ENCODE results near the gene SPATA31E1. TPM values are rescaled to one million over a fixed set of nuclear protein-coding genes. Genes with fewer than 3 reads are reported as not detected.
"Not testable (repeated sequence)": the region's sequence is repeated elsewhere in the genome, so short reads cannot be mapped to it uniquely, and the experiment has no call there.

The SPATA31E1 gene
- total RNA-seq, 2 experiments from 2014 or later, result not detected

- Mint-ChIP-seq H3K36me3 (ENCODE audit: low read depth) (no peaks in the 10 kb centered on the region), H3K27me3 (peaks cover 10% of the 10 kb centered on the region), H3K9me3 (no peaks in the 10 kb centered on the region), H3K4me1 (ENCODE audit: low read depth) (no peaks in the 10 kb centered on the region), H3K27ac (no peak overlapping the region), H3K4me3 (no peak overlapping the region)
- intact Hi-C loops (cut with micrococcal nuclease), result no loop called here
- ATAC-seq (no peak), DNase-seq (no peak)
- POLR2A ChIA-PET, result no interaction called here
- TF ChIP-seq CTCF (IDR thresholded peaks at IDR 0.05), result no peak
- CTCF ChIA-PET, result no interaction called here
Observed at GRCh38 chr9:87842878-87843585, 39.6 kb upstream of the SPATA31E1 start.

GRCh38 chr9:87844506-87844905 is 38.2 kb upstream of the SPATA31E1 start:
- H3K36me3 Mint-ChIP-seq (ENCODE audit: low read depth), result no peaks in the 10 kb centered on the region
- ChIA-PET CTCF (interaction anchor here (1.0 kb wide), 1 partner anchor 197 kb away, joined by 6 read pairs; no protein-coding TSS in a partner anchor), POLR2A (interaction anchor here (0.6 kb wide), 1 partner anchor 675 kb away, joined by 3 read pairs; no protein-coding TSS in a partner anchor)
- ATAC-seq, result no peak
- intact Hi-C loops (cut with micrococcal nuclease), result no loop called here
- H3K27ac Mint-ChIP-seq, result no peak overlapping the region
- H3K4me1 Mint-ChIP-seq (ENCODE audit: low read depth), result no peaks in the 10 kb centered on the region
- TF ChIP-seq CTCF (IDR thresholded peaks at IDR 0.05), result no peak
- no peaks in the 10 kb centered on the region for H3K9me3 Mint-ChIP-seq
- no peak for DNase-seq
- no peak overlapping the region for H3K4me3 Mint-ChIP-seq
- H3K27me3 Mint-ChIP-seq, result peaks cover 12% of the 10 kb centered on the region

GRCh38 chr9:87847817-87848216 is 34.9 kb upstream of the SPATA31E1 start:
- ATAC-seq; H3K27ac Mint-ChIP-seq; H3K4me3 Mint-ChIP-seq; CTCF ChIA-PET; POLR2A ChIA-PET; H3K4me1 Mint-ChIP-seq (ENCODE audit: low read depth); intact Hi-C loops (cut with micrococcal nuclease); H3K36me3 Mint-ChIP-seq (ENCODE audit: low read depth); H3K9me3 Mint-ChIP-seq; DNase-seq: not testable (repeated sequence)
- peaks cover 15% of the 10 kb centered on the region for H3K27me3 Mint-ChIP-seq

- Mint-ChIP-seq H3K36me3 (ENCODE audit: low read depth) (no peaks in the 10 kb centered on the region), H3K27ac (no peak overlapping the region), H3K4me1 (ENCODE audit: low read depth) (no peaks in the 10 kb centered on the region), H3K9me3 (no peaks in the 10 kb centered on the region), H3K4me3 (no peak overlapping the region), H3K27me3 (peaks cover 12% of the 10 kb centered on the region)
- TF ChIP-seq CTCF (IDR thresholded peaks at IDR 0.05), result no peak
- POLR2A ChIA-PET, result interaction anchor here (0.9 kb wide), 1 partner anchor 11 kb away, joined by 3 read pairs; no protein-coding TSS in a partner anchor
- DNase-seq (no peak), ATAC-seq (no peak)
- intact Hi-C loops (cut with micrococcal nuclease), result no loop called here
- CTCF ChIA-PET, result no interaction called here
Observed at GRCh38 chr9:87849144-87849758, 33.4 kb upstream of the SPATA31E1 start.

- Mint-ChIP-seq H3K27me3 (peaks cover 11% of the 10 kb centered on the region), H3K9me3 (no peaks in the 10 kb centered on the region), H3K36me3 (ENCODE audit: low read depth) (no peaks in the 10 kb centered on the region), H3K27ac (no peak overlapping the region), H3K4me1 (ENCODE audit: low read depth) (no peaks in the 10 kb centered on the region), H3K4me3 (no peak overlapping the region)
- ChIA-PET CTCF (no interaction called here), POLR2A (no interaction called here)
- DNase-seq, result no peak
- no peak for ATAC-seq
- no peak for TF ChIP-seq CTCF (IDR thresholded peaks at IDR 0.05)
- intact Hi-C loops (cut with micrococcal nuclease), result no loop called here
Observed at GRCh38 chr9:87850391-87850790, 32.3 kb upstream of the SPATA31E1 start.

- DNase-seq; POLR2A ChIA-PET; intact Hi-C loops (cut with micrococcal nuclease); H3K4me1 Mint-ChIP-seq (ENCODE audit: low read depth); ATAC-seq; H3K4me3 Mint-ChIP-seq; H3K27ac Mint-ChIP-seq; H3K9me3 Mint-ChIP-seq; CTCF ChIA-PET; H3K36me3 Mint-ChIP-seq (ENCODE audit: low read depth): not testable (repeated sequence)
- H3K27me3 Mint-ChIP-seq, result peaks cover 13% of the 10 kb centered on the region
Observed at GRCh38 chr9:87851186-87851585, 31.5 kb upstream of the SPATA31E1 start.
